GM12872 (cell line): ENCODE results near the gene NUP153.

Experiments used
- TF ChIP-seq, protein P1 (sequence below): IDR thresholded peaks from 3 replicates; pipeline ENCODE4 v1.5.1; 2011; ENCODE audit warnings: low read depth, mild to moderate bottlenecking, low read length, moderate library complexity; ENCODE audit not compliant: insufficient read depth

Gene NUP153

GRCh38 chr6:17629824-17630510 lies 76.8 kb downstream of the NUP153 start:
- TF ChIP-seq, protein P1, sequence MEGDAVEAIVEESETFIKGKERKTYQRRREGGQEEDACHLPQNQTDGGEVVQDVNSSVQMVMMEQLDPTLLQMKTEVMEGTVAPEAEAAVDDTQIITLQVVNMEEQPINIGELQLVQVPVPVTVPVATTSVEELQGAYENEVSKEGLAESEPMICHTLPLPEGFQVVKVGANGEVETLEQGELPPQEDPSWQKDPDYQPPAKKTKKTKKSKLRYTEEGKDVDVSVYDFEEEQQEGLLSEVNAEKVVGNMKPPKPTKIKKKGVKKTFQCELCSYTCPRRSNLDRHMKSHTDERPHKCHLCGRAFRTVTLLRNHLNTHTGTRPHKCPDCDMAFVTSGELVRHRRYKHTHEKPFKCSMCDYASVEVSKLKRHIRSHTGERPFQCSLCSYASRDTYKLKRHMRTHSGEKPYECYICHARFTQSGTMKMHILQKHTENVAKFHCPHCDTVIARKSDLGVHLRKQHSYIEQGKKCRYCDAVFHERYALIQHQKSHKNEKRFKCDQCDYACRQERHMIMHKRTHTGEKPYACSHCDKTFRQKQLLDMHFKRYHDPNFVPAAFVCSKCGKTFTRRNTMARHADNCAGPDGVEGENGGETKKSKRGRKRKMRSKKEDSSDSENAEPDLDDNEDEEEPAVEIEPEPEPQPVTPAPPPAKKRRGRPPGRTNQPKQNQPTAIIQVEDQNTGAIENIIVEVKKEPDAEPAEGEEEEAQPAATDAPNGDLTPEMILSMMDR, result no peak

- TF ChIP-seq, protein P1, result no peak
Observed at GRCh38 chr6:17628873-17629272, 77.9 kb downstream of the NUP153 start.

DNA sequence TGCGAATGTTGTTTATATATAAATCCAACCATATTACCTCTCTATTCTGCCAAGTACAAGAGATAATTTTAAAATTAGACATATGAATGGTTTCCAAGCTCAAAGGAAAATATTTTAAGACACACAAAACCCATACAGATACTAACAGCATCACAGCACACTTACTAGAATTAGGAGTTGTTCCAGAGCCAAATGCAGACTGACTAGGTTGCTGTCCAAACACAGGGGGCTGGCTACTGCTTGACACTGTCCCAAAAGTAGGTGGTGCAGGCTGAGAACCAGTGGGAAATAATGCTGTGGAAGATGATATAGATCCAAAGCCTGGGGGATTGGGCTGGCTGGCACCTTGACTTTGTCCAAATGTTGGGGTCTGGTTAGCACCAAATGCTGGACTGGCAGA lies 82.3 kb downstream of the NUP153 start:
- TF ChIP-seq, protein P1, result no peak

GRCh38 chr6:17622144-17622543 lies 84.6 kb downstream of the NUP153 start:
- TF ChIP-seq, protein P1, result no peak

DNA sequence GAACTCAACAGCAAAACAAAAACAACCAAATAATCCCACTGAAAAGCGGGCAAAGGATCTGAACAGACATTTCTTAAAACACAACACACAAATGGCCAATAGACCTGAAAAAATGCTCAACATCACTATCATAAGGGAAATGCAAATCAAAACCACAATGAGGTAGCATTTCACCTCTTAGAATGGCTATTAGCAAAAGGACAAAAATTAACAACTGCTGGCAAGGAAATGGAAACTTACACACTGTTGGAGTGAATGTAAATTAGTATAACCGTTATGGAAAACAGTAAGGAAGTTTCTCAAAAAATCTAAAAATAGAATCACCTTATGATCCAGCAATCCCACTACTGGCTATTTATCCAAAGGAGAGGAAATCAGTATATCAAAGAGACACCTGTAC lies 85.7 kb downstream of the NUP153 start:
- TF ChIP-seq, protein P1, result no peak

DNA sequence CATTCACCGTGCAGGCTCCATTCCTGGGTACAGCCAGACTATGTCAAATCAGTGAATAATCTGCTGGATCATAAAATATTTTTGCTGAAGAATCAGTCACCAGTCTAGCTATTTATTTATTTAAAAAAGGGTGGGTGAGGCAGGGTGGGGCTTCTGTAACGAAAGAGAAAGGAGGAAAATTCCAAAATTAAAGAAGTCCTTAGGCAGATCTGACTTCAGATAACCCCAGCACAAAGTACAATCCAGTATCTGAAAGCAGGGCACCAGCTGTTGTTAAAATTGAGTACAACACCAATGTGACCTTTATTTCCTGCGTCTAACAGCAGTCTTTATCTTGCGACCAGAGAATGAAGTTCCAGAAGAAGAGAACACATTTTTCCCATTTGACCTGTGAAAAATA lies 90.9 kb downstream of the NUP153 start:
- TF ChIP-seq, protein P1, result no peak

DNA sequence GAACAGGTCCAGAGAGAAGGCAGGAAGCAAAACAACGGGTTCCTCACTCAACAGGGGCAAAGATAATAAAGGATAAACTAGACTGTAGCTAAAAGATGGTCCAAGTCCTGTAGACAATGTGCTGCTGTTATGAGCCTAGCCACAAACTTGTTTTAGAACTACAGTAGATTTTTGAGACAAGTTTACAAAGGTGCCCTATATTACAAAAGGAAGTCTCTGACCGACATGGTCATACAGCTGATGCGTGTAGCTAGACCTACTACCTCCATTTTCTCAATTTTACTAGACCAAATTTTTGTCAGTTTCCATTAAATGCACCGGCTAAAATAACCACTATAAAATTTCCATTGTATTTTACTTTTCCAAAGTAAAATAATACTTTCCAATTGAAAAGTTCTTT lies 94.7 kb downstream of the NUP153 start:
- TF ChIP-seq, protein P1, result no peak
